Mucosa of gallbladder (tissue), 1 donor: ENCODE results near the gene MAS1. TPM values are rescaled to one million over a fixed set of nuclear protein-coding genes. Genes with fewer than 3 reads are reported as not detected.
A peak's percentile ranks its signal among the peaks of the same experiment; 100 is the strongest.
"Not testable (repeated sequence)": the region's sequence is repeated elsewhere in the genome, so short reads cannot be mapped to it uniquely, and the experiment has no call there.

Experiments used
- DNase-seq: peaks from one replicate; pipeline ENCODE4 v3.0.0-alpha.2; 2020; ENCODE audit warnings: low spot score
- total RNA-seq: library from RNA; stranded (reverse); gene quantifications from one replicate; pipeline ENCODE4 v1.2.1, GENCODE V29; 2021
- donor health status: DM: no; HTN: no; CAD: no.

MAS1 gene
- total RNA-seq: not detected

DNA sequence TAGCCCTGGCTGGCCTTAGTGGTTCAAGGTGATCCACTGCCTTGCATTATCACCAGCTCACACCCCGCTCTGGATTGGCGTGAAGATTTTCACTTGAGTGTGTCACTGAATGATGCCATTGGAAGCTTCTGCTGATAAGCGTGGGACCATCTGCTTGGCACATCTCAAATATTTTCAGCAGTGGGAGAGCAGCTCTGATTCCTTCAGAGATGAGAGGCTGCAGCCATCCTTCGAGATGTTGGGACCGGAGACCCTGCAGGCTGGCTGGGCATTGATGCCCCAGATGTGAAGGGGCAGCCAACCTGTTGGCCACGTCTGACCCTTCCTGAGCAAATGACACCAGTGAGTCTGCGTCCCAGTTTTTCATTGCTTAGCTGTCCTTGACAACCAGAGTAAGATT, at the start of gene MAS1:
TSS of gene MAS1 (plus strand) at position 197 of the 400 bp plus-strand sequence. CDS start 15,968 bp downstream, outside the sequence.
- no peak for DNase-seq

DNA sequence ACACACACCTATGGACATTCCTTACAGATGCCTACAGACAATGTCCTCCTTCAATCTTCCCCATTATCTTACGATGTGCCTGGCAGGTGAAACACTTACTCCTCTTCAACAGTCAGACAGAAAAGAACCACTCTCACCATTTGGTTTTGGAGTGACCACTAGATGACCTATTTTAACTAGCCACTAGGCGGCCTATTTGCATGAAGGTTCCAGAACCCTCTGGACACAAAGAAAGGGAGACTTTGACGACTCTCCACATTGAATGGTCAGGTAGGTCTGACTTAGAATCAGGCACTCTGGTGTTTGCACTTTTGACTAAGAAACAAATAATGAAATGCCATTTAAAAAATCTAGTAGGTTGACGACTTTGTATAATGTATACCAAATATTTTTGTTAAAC, 48.8 kb upstream of the MAS1 start:
- DNase-seq: no peak

DNA sequence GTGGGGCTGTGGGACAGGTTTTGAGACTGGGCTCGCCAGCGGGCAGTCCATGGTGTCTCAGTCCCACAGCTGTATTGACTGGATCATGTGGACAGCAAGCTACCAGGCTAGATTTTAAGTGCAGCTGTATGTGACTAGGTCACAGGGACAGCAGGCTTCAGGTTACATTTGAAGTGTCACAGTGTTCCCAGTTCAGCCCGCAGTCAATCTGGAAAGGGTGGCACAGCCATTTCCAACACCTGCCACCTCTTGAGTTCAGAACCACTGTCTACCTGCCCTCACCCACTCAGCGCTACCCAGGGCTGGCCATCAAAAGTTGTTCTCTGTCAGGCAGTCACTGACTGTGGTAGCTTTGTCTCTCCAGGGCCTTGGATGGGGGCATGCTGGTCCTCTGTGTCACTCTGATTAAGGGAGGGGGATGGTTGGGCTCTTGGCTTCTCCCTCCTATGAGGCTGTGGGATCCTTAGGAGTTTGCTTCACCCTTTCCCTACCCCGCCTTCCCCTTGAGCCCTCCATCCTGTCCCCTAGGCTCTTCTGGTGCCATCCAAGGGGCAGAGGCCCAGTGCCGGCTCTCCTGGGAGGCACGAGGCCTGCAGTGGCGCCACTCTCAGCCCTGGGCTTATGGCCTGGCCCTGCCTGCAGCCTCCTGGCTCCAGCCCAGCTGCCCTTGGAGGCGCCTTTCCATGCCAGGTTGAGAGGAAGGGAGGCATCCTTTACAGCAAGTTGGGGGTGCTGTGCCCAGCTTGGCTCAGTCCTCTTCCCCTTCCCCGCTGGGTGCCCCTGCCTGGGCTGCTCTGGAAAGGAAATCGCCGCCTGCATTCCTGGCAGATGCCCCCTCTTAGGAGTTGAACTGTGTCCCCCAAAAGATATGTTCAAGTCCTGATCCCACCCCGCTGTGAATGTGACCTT, 45.8 kb upstream of the MAS1 start:
- DNase-seq: no peak

DNA sequence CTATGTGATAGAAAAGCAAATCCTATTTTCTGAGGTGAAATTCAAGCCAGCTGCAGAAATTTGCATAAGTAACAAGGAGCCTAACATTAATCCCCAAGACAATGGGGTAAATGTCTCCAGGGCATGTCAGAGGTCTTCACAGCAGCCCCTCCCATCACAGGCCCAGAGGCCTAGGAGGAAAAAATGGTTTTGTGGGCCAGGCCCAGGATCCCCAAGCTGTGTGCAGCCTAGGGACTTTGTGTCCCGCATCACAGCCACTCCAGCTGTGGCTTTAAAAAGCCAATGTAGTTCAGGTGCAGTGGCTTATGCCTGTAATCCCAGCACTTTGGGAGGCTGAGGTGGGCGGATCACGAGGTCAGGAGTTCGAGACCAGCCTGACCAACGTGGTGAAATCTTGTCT, 42.2 kb upstream of the MAS1 start:
- DNase-seq: not testable (repeated sequence)

DNA sequence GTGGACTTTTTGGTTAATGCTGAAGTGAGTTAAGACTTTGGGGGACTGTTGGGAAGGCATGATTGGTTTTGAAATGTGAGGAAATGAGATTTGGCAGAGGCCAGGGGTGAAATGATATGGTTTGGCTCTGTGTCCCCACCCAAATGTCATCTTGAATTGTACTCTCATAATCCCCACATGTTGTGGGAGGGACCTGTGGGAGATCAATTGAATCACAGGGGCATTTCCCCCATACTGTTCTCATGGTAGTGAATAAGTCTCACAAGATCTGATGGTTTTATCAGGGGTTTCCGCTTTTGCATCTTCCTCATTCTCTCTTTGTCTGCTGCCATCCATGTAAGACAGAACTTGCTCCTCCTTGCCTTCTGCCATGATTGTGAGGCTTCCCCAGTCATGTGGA, 40.9 kb upstream of the MAS1 start:
- not testable (repeated sequence) for DNase-seq

DNA sequence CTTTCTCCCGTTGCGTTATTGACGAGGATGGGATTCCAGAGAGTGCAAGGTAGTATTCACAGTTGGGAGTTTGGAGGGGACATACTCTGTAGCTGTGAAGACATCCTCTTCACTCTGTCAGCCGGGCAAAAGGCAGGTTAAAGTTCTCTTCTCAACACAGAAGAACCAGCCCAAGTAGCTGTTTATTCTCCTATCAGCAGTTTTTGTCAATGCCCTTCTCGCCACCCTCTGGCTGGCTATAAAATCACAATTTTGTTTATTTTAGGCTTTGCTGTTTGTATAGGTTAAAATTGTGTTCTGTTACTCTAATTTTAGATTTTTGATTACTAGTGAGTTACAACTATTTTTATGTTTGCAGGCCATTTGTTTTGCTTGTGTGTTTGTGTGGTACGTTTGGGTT, 37.9 kb upstream of the MAS1 start:
- no peak for DNase-seq

DNA sequence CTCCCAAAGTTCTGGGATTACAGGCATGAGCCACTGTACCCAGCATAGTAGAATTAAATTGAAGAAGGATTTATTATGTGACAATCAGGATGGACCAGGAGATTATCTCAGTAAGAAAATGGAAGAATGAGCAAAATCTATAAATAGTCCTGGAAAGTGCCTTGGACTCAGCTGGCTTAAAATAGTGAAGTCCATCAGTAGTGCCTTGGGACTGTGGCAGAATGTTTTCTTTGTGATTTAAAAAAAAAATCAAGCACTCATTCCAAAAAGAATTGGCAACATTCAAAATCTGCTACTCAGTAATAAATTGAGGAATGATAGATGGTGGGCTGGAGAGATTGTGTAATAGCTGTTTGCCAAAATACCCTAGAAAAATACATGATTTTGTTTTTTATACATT, 37.0 kb upstream of the MAS1 start:
- no peak for DNase-seq

DNA sequence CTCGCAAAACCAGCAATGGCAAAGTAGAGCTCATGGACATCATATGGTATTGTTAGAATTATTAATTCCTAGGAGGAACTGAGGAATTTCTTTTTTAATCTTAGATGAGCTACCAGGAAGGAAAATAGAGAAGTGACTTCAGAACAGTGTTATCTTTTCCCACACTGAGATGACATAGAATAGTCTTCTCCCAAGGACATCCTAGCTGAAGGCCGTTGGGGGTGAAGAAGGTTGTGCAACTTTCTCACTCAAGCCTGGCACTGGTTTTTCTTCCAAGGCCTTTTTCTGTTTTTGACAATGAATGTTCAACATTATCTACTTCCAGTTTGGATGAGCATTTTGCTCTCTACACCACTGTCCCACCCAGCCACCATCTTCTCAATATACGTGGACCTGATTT, 35.8 kb upstream of the MAS1 start:
- no peak for DNase-seq

DNA sequence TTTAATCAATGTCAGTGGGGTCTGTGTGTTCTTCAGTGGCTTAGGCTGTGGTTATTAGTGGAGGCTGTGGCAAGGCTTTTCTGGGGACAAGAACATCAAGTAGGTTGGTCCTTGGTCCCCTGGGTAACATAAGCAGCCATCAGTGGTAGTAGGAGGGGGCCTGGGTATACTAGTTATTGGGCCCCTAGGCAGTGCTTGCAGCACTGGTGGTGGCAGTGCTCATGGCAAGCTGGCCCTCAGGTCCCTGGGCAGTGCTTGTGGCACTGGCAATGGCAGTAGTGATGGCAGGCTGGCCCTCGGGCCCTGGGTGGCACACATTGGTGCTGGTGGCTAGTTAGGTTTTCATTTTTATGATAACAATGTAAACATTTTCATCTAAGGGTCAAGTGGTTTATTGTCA, 32.5 kb upstream of the MAS1 start:
- no peak for DNase-seq

DNA sequence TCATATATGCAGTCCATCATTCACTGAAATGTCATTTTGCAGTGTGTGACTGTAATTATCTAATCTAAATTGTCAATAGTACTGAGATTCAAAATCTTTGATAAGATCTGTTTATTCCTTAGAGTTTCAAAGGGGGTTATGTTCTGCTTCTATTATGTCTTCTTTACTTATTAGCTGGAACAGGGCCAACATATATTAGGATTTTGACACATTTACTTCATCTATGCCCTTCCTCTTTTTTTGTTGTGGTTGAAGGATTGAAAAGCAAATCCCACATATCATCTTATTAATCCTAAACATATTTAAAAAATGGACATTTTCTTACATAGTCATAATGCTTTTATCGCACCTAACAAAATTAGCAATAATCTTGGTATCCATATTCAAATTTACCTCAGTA, 30.3 kb upstream of the MAS1 start:
- no peak for DNase-seq

DNA sequence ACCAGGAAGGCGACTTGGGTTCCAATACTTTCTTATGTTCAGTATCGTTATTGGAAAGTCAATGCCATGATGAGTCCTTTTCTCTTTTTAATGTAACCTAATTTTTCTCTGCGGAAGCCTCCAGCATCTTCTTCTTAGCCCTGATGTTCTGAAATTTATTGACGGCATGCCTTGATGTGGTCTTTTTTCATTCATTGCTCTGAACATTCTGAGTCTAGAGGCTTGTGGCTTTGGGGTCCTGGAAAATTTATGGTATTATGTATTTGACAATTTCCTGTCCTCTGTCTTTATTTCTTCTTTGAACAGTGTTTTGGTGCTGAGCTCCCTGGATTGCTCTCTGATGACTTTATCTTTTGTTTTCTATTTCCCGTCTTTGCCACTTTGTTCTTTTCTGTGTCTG, 28.7 kb upstream of the MAS1 start:
- DNase-seq: no peak

DNA sequence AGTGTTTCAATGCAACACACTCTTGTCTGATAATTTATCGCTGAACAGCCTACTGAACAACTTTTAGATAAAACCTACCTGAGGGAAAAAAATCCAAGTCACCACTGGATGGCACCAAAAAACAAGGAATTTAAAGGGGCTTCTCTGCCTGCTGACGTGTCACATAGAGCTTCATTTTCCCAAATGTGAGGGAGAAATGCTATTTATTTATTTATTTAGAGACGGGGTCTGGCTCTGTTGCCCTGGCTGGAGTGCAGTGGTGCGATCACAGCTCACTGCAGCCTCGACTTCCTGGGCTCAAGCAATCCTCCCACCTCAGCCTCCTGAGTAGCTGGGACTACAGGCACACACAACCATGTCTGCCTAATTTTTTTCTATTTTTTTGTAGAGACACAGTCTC, 27.4 kb upstream of the MAS1 start:
- DNase-seq: peak; percentile 61

DNA sequence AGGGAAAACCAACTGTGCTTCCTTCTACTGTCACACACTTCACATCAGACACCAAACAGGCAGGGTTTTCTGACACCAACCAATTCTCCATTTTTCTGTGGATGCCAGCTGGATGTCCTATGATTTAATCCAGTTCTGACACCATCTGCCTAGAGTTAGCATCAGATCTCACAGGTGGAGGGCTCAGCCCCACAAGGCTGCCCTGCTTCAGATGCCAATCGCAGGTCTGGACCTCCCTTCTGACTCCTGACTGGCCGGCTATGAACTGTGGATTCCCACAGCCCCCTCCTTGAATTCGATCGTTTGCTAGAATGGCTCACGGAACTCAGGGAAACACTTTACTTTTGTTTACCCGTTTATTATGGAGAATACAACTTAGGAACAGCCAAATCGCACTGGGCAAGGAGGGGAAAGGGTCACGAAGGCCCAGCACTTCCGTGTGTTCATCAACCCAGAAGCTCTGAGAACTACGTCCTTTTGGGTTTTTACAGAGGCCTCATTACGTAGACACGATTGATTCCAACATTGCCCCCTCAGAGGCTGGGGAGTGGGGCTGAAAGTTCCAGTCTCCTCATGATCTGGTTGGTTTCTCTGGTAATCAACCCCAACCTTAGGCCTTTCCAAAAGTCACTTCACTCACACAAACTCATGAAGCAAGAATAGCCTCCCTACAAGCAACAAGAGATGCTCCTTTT, 25.4 kb upstream of the MAS1 start:
- no peak for DNase-seq

DNA sequence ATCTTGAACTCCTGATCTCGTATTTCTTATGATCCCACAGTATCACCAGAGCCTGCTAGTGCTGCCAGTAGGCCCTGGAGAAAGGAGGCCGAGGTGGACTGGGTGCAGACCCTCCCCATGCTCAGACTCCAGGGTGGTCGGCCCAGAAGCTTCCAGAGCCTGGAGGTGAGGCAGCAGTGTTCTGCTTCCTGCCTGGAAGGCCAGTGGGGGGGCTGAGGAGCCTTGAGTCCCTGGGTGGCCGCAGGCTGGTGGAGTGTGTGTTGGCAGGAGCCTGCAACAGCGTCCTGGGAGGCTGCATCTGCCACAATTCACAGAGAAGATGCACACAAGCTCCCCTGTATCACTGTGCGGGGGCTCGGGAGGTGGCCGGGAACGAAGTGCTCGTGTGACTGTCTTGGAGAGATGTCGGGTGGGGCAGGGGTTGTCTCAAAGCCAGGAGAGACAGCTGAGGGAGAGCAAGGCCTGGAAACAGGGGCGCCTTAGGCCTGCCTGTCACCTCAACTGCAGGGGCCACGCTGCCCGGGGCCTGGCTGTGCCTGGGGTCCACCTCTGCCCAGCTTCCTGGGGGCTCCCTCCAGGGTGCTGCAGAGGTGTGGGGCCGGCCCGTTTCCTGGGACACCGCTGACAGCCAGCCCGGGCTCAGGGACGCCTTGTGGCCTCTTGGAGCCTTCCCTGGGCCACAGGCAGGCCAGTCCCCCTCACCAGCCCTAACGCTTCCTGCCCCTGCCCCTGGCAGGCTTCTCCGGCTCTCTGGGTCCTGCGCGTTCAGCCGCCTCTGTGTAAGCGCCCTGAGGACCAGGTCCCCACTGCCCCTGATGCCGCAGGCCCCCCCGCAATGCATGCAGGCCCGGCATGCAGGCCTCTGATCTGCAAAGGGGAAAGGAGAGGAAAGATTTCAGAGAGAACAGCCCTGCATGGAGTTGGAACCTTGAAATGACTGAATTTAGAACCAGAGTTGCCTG, 24.2 kb upstream of the MAS1 start:
- DNase-seq: no peak

DNA sequence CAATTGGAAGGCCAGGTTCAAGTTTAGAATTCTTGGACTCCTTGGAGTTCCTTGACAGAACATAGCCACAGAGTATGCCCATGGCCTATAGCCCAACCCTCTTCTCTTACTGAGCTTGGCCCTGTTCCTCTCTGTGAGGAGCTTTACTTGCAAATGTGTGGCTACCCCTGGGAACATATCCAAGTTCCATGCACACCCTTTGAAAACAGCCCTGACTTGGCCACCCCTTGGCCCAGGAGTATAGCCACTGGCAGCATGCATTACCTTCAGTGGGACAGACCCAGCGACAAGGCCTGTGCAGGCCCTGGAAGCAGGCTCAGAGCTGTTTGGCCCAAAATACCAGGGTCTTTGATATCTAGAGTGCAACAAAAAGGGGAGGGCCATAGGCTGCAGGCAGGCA, 19.5 kb upstream of the MAS1 start:
- DNase-seq: no peak

DNA sequence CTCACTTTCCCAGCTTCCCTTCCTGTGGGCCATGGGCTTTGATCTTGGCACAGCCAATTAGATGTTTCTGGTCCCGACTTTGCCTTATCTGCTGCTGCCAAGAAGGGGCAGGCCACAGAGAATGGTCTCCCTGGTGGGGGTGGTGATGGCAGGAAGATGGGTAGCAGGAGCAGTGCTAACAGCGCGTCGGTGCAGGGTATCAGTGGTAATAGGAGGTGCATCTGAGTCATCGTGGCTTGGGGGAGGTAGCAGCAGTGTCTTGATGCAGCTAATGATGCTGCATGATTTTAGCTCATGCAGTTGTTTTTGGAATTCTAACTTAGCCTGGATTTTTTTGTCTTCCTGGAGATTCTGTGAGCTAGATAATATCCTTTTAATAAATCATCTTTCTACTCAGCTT, 18.9 kb upstream of the MAS1 start:
- DNase-seq: no peak

DNA sequence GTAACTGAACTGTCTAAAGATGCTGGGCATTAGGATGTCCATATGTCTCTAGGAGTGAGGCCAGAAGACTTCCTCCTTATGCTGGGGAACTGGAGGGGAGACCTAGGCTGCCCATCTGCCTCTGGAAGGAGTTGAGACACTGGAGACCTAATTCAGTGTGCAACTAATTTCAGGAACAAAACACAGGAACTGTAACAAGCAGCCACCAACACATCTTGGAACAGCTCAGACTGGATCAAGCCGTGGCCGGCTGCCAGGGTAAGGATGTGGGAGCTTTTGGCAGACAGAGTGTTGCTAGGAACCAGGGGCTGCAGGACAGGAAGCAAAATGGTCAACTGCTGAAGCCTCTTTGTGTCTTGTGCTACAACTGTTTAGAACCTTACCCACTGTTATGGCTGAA, 16.4 kb upstream of the MAS1 start:
- DNase-seq: no peak

DNA sequence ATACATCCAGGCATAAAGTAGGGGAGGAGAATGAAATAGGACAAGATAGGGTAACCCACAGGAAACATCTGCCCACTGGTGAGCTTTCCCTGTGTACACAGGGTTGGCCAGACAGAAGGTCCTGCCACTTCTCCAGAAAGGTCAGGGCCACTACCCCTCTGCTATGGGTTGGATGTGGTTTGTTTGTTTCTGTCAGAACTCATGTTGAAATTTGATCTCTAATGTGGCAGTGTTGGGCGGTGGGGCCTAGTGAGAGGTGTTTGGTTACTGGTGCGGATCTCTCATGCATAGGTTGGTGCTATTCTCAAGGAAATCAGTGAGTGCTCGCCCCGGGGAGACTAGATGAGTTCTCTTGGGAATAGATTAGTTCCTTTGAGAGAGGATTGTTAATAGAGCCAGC, 15.6 kb upstream of the MAS1 start:
- no peak for DNase-seq

DNA sequence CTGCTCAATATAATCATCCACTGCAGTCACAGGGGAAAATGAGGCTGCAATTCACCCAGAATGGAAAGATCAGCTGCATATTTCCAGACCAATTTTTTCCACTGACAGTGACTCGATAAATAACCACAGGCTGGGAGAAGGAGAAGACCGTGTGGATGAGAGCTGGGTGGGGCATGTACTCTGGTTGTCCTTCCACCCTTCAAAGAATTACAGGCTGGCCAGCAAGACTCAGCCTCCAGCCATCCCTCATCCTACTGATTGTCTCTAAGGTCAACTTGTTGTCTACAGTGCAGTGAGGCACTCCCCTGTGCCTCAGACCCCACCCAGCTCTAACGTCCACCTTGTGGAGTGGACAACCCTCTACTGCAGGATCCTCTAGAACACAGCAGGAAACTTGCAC, 14.5 kb upstream of the MAS1 start:
- no peak for DNase-seq

DNA sequence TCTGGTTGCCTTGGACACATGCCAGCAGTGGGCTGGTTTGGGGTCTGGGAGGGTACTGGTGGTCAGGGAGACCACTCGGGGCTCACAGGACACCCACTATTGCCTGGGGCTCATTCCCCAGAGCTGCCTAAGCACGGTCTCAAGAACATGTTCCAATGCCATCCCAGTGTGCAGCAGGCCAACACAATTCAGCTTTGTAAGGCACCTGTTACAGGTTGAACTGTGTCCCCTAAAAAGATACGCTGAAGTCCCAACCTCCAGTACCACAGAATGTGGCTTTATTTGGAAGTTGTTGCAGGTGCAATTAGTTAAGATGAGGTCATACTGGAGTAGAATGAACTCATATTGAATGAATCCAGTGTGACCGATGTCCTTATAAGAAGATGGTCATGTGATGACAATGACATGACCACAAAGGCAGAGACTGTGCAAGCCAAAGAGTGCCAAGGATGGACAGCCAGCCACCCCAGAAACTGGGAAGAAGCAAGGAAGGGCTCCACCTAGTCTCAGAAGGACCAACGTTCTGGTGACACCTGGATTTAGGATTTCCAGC, 13.5 kb upstream of the MAS1 start:
- DNase-seq: no peak

DNA sequence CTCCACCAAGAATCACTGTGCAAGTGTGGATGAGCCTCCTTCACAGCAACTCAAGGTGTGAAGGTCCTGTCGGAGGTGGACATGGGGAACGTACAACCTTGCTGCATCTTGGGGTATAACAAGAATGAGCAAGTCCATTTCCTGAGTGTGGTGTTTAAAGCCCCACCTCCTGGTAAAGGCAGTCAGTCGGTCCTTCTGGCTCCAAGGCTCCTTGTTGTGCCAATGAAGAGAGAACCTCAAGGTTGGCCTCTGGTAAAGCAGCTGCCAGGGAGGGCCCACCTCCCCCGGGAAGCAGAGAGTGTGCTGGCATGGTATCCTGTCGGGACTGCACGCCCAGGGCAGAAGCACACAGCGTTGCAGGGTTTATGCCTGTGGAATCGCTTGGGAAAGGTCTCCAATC, 12.4 kb upstream of the MAS1 start:
- DNase-seq: no peak

DNA sequence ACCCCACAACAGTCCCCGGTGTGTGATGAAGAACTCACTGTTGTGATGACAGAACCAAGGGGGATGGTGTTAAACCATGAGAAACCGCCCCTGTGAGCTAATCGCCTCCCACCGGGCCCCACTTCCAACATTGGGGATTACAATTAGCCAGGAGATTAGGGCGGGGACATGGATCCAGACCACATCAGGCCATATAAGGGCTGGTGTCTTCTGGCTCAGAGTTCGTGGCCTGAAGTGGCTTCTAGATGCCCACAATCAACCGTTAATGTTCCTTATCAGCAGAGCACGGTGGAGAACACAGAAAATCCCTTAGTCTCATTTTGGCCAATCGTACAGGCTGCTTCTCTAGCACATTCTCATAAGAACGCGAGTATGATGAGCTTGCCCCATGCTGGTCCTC, 10.9 kb upstream of the MAS1 start:
- no peak for DNase-seq
